Erythroblast (primary cell): ENCODE results near the gene PCBP2.

ENCODE experiments used
- GATA1 ChIP-seq: IDR thresholded peaks from 2 replicates; pipeline ENCODE4 v1.6.1; 2011; ENCODE audit warnings: low read depth, mild to moderate bottlenecking, control low read depth, low read length, moderate library complexity
- POLR2A ChIP-seq: IDR thresholded peaks from 2 replicates; pipeline ENCODE4 v1.6.1; 2011; ENCODE audit warnings: mild to moderate bottlenecking, low read length

GRCh38 chr12:53424626-53425514 is 27.0 kb upstream of the PCBP2 start:
- TF ChIP-seq GATA1 (no peak), POLR2A (peak; percentile 45)
